ENCODE data around the gene GPRIN1. TPM values are rescaled to one million over a fixed set of nuclear protein-coding genes. Genes with fewer than 3 reads are reported as not detected.

Gene GPRIN1
- total RNA-seq, 1 donor, result 2.6 TPM

- H3K4me3 ChIP-seq (ENCODE audit: low read depth, low read length), result no peak overlapping the region
- DNase-seq (ENCODE audit: low read depth), result no peak
- no peak for TF ChIP-seq CTCF (IDR thresholded peaks at IDR 0.05; ENCODE audit: insufficient read depth, low read depth, low read length)
These were observed 59.6 kb downstream of the GPRIN1 start for GRCh38 chr5:176550275-176550831.

GRCh38 chr5:176549871-176550270 is 60.1 kb downstream of the GPRIN1 start:
- TF ChIP-seq CTCF (IDR thresholded peaks at IDR 0.05; ENCODE audit: insufficient read depth, low read depth, low read length), result no peak
- no peak for DNase-seq (ENCODE audit: low read depth)
- no peak overlapping the region for H3K4me3 ChIP-seq (ENCODE audit: low read depth, low read length)

GRCh38 chr5:176548967-176549444 is 61.0 kb downstream of the GPRIN1 start, which contains the start of gene CDHR2:
CDHR2 (plus strand) TSS chr5:176549342; CDS start chr5:176565353, 16,011 bp downstream.
- no peak within 1 kb of the TSS for H3K4me3 ChIP-seq (ENCODE audit: low read depth, low read length)
- no peak for TF ChIP-seq CTCF (IDR thresholded peaks at IDR 0.05; ENCODE audit: insufficient read depth, low read depth, low read length)
- DNase-seq (ENCODE audit: low read depth), result no peak

GRCh38 chr5:176547802-176548201 is 62.2 kb downstream of the GPRIN1 start:
- TF ChIP-seq CTCF (IDR thresholded peaks at IDR 0.05; ENCODE audit: insufficient read depth, low read depth, low read length), result no peak
- DNase-seq (ENCODE audit: low read depth), result peak; percentile 11
- no peak overlapping the region for H3K4me3 ChIP-seq (ENCODE audit: low read depth, low read length)

Small RNA genes lying within 50 kb of the gene (small RNA-seq; reads per million reads assigned to genes)
- not detected for gene MIR4281
- not detected for gene RF00019
- not detected for gene RN7SL684P

Other genes with a start within 250 kb of the GPRIN1 start
- 65.4 and 107 TPM in 2 replicates for gene KIAA1191, start 248.4 kb downstream of the GPRIN1 start, total RNA-seq
- 13.4 and 17.7 TPM in 2 replicates for gene ARL10, start 244.7 kb downstream of the GPRIN1 start, total RNA-seq
- 9.3 and 13.8 TPM in 2 replicates for gene NOP16, start 221.6 kb downstream of the GPRIN1 start, total RNA-seq
- 19.0 and 33.5 TPM in 2 replicates for gene HIGD2A, start 221.4 kb downstream of the GPRIN1 start, total RNA-seq
- gene CLTB, start 193.6 kb downstream of the GPRIN1 start, total RNA-seq, result 86.3 and 118 TPM in 2 replicates
- gene FAF2, start 161.8 kb downstream of the GPRIN1 start, total RNA-seq, result 37.0 and 59.2 TPM in 2 replicates
- gene RNF44, start 72.8 kb downstream of the GPRIN1 start, total RNA-seq, result 2.6 and 4.3 TPM in 2 replicates
- gene CDHR2, start 60.8 kb downstream of the GPRIN1 start, total RNA-seq, result not detected in 2 replicates
- not detected in 2 replicates for gene SNCB, start 20.4 kb upstream of the GPRIN1 start, total RNA-seq
- not detected in 2 replicates for gene EIF4E1B, start 20.5 kb upstream of the GPRIN1 start, total RNA-seq
- 34.5 and 38.0 TPM in 2 replicates for gene TSPAN17, start 37.3 kb upstream of the GPRIN1 start, total RNA-seq
- not detected in 2 replicates for gene UNC5A, start 200.4 kb upstream of the GPRIN1 start, total RNA-seq

All from fibroblast of villous mesenchyme (primary cell).